Left kidney (tissue), 2 donors: ENCODE results near the gene TOPAZ1. TPM values are rescaled to one million over a fixed set of nuclear protein-coding genes. Genes with fewer than 3 reads are reported as not detected.
A peak's percentile ranks its signal among the peaks of the same experiment; 100 is the strongest.

Experiments
- DNase-seq: peaks from one replicate; pipeline ENCODE4 v3.0.0-alpha.2; 2013
- polyA plus RNA-seq: library from polyadenylated mRNA; unstranded; fragments of 120-200 nt; gene quantifications from one replicate; pipeline ENCODE4 v1.2.1, GENCODE V29; 2013; ENCODE audit not compliant: insufficient read length

Gene TOPAZ1
- polyA plus RNA-seq, 1 donor, result not detected

- DNase-seq, result no peak
Measured at GRCh38 chr3:44242721-44243120, 1.0 kb downstream of the TOPAZ1 start.

GRCh38 chr3:44248152-44248551 is 6.5 kb downstream of the TOPAZ1 start:
- no peak for DNase-seq

GRCh38 chr3:44252332-44252959 is 10.8 kb downstream of the TOPAZ1 start:
- no peak for DNase-seq

DNA sequence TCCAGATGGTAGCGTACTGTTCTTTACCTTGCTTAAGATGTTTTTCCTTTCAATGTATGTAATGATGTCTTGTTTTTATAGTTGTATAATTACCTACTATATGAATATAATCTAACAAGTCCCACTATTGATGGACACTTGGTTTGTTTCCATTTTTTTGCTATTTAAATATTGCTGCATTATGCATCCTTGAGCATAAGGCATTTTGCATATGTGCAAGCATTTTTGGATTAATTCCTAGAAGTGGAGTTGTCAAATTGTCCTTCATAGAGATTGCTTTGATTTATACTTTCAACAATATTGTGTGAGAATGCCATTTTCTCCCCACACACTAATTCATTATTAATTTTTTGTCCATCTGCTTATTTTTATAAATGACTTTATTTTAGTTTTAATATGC is 17.7 kb downstream of the TOPAZ1 start:
- DNase-seq, result no peak

DNA sequence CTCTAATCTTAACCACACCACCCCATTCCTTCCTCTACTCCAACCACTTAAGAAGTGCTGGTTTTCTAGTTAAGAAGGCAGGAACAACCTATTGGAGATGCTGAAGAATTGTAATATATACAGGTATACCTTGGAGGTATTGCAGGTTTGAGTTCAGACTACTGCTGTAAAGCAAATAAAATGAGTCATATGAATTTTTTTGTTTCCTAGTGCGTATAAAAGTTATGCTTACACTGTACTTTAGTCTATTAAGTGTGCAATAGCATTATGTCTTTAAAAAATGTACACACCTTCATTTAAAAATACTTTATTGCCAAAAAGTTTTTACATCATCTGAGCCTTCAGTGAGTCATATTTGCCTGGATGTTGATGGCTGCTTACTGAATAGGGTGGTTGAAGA is 22.5 kb downstream of the TOPAZ1 start:
- DNase-seq, result no peak

GRCh38 chr3:44265815-44266214 is 24.1 kb downstream of the TOPAZ1 start:
- no peak for DNase-seq

- no peak for DNase-seq
Measured at GRCh38 chr3:44272191-44272590, 30.5 kb downstream of the TOPAZ1 start.

DNA sequence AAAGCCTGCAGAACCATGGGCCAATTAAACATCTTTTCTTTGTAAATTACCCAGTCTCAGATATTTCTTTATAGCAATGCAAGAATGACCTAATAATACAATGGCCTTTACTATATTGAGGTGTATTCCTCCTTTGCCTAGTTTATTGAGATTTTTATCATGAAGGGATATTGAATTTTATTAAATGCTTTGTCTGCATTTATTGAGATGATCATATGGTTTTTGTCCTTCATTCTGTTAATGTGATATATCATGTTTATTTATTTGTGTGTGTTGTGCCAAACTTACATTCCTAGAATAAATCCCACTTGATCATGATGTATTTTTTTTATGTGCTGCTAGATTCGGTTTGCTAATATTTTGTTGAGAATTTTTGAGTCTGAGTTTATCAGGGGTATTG is 36.2 kb downstream of the TOPAZ1 start:
- no peak for DNase-seq

- DNase-seq, result no peak
Measured at GRCh38 chr3:44280077-44280476, 38.4 kb downstream of the TOPAZ1 start.

DNA sequence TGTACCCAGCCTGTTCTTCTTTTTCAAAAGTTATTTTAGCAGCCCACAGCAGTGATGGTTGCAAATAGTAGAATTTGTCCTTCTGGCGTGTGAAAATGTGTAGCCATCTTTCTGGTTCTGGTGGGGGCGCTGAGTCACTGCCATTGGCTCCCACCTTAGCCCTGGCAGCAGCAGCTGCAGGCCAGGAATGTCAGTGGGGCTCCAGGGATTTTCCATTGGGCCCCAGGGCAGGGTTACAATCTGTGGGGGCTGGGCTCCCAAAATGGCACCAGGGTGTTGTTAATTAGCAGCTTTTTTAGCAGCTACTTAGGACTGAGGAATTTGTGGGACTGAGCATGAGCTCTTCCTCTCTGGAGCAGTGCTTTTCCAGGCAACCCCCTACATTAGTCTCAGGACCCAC is 38.9 kb downstream of the TOPAZ1 start:
- DNase-seq, result no peak

DNA sequence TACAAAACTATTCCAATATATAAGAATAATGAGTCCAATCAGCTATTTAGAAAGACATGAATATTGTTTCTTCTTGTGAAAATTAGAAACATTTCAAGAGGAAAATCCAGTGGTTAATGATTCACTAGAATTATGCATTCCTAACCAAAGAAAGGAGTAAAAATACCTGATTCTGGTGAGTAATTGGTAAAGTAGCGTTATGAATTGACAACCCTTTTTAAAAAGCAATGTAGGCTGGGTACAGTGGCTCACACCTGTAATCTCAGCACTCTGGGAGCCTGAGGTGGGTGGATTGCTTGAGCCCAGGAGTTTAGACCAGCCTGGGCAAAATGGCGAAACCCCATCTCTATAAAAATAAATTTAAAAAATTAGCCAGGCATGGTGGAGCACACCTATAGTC is 43.3 kb downstream of the TOPAZ1 start:
- DNase-seq, result no peak

DNA sequence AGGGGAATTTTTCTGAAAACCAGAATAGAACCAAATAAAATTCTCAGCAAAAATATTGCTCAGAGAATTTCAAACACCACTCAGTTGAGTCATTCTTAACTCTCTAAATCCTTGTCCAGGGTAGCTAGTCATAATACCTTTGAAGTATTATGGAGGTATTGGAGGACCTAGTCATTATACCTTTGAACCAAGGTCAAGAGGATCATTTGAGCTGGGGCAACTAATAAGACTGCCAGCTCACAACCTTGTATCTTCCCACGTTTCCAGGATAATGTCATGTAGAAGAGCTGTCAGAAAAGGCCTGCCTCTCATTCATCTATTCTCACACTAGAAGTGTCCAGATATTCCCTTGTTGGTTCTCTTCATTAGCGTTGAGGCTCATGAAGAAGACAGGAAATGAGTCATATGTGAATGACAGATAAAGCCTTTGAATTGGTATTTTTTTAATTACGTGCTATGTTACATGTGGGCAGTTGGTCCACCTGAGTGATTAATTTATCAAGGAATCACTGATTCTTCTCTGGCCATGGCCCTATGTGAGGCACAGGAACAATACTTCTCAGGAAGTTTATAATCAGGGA is 48.3 kb downstream of the TOPAZ1 start:
- DNase-seq, result no peak

DNA sequence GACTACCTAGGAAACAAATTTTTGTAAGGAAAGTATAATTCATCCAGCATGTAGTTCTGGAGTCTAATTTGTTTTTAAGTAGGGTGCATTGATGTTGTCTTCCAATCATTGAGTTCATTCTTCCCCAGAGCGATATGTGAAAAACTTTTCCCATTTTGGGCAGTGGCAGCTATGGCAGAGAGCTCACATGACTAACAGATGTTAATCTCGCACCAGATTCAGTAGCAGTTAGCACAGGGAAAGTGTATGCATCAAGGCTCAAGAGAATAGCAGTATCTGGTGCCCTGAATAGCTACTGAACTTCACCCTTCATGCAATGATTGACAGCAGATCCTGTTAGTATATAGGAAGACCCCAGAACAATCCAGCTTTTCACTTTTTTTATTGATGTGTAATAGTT is 50.6 kb downstream of the TOPAZ1 start:
- DNase-seq, result no peak

- DNase-seq, result no peak
Measured at GRCh38 chr3:44292947-44293346, 51.3 kb downstream of the TOPAZ1 start.

- DNase-seq, result no peak
Measured at GRCh38 chr3:44297255-44297654, 55.6 kb downstream of the TOPAZ1 start.

GRCh38 chr3:44301746-44302145 is 60.1 kb downstream of the TOPAZ1 start:
- DNase-seq, result no peak

DNA sequence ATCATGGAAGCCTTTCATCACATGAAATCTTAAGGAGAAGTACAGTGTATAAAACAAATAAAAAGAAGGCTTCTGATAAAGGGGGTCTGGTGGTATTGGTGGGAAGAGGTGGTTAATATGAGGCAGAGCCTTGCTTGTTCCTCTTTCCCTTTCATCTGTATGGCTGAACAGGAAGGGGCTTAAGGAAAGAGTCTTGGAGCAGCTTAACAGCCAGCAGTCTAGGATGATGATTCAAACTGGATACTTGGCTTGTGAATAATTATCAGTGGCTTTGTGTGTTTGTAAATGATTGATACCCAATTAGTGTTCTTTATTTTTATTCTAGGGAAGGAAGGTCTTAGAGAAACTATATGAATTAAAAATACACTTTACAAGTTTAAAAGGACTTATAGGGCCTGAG is 67.8 kb downstream of the TOPAZ1 start:
- DNase-seq, result no peak

GRCh38 chr3:44318891-44319311 is 77.2 kb downstream of the TOPAZ1 start:
- DNase-seq, result no peak

- no peak for DNase-seq
Measured at GRCh38 chr3:44321335-44321734, 79.6 kb downstream of the TOPAZ1 start.

GRCh38 chr3:44323341-44323955 is 81.8 kb downstream of the TOPAZ1 start:
- DNase-seq, result peak; percentile 78

- no peak for DNase-seq
Measured at GRCh38 chr3:44324584-44324983, 82.9 kb downstream of the TOPAZ1 start.

GRCh38 chr3:44326019-44326418 is 84.3 kb downstream of the TOPAZ1 start:
- DNase-seq, result no peak

GRCh38 chr3:44326515-44326914 is 84.8 kb downstream of the TOPAZ1 start:
- DNase-seq, result no peak

DNA sequence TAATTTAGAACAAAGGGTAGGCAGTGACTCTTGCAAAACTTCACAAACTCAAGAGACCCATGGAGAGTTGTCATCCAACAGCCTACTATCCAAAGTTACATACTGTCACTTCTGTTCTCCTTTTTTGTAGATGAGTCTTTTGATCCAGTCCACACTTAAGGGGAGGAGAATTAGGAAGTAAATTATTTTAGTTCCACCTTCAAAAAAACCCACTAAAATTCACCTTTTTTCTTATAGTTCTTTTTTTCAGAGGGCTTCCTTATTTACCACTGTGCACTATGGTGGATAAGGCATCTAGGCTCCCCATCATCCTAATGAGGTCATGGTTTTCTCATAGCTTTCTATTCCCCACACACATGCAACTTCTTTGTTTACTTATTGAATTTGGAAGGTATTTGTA is 88.3 kb downstream of the TOPAZ1 start:
- no peak for DNase-seq
